UCSD-AML1 (cell line): ENCODE results near the gene CCBE1.
"Not testable (repeated sequence)": the region's sequence is repeated elsewhere in the genome, so short reads cannot be mapped to it uniquely, and the experiment has no call there.

Experiments
- DNase-seq: peaks from one replicate; lab custom pipeline; 2025; ENCODE audit not compliant: unreplicated experiment; lab: John Stamatoyannopoulos, UW

Gene CCBE1

GRCh38 chr18:59550174-59550516, 147.1 kb downstream of the CCBE1 start:
- no peak for DNase-seq

- DNase-seq: no peak
Measured at GRCh38 chr18:59549503-59550173, 147.6 kb downstream of the CCBE1 start.

- DNase-seq: no peak
Measured at GRCh38 chr18:59547581-59548182, 149.5 kb downstream of the CCBE1 start.

- no peak for DNase-seq
Measured at GRCh38 chr18:59546188-59546587, 151.0 kb downstream of the CCBE1 start.

- DNase-seq: no peak
Measured at GRCh38 chr18:59540780-59541179, 156.4 kb downstream of the CCBE1 start.

- DNase-seq: no peak
Measured at GRCh38 chr18:59540346-59540745, 156.9 kb downstream of the CCBE1 start.

- DNase-seq: no peak
Measured at GRCh38 chr18:59539108-59539507, 158.1 kb downstream of the CCBE1 start.

GRCh38 chr18:59537579-59537978, 159.6 kb downstream of the CCBE1 start:
- no peak for DNase-seq

- DNase-seq: no peak
Measured at GRCh38 chr18:59536166-59536565, 161.1 kb downstream of the CCBE1 start.

GRCh38 chr18:59535055-59535454, 162.2 kb downstream of the CCBE1 start:
- DNase-seq: no peak

GRCh38 chr18:59528866-59529265, 168.4 kb downstream of the CCBE1 start:
- DNase-seq: no peak

- no peak for DNase-seq
Measured at GRCh38 chr18:59520562-59521355, 176.5 kb downstream of the CCBE1 start.

GRCh38 chr18:59518705-59519104, 178.5 kb downstream of the CCBE1 start:
- DNase-seq: no peak

- no peak for DNase-seq
Measured at GRCh38 chr18:59517446-59518165, 179.6 kb downstream of the CCBE1 start.

- DNase-seq: no peak
Measured at GRCh38 chr18:59516356-59517155, 180.7 kb downstream of the CCBE1 start.

- not testable (repeated sequence) for DNase-seq
Measured at GRCh38 chr18:59515956-59516355, 181.3 kb downstream of the CCBE1 start.

- no peak for DNase-seq
Measured at GRCh38 chr18:59515147-59515546, 182.1 kb downstream of the CCBE1 start.

GRCh38 chr18:59514203-59514602, 183.0 kb downstream of the CCBE1 start:
- no peak for DNase-seq

- DNase-seq: no peak
Measured at GRCh38 chr18:59512025-59512755, 185.0 kb downstream of the CCBE1 start.
